Esophagus muscularis mucosa (tissue), 4 donors: ENCODE measurements around the gene MARCHF2.
"Not testable (repeated sequence)": the region's sequence is repeated elsewhere in the genome, so short reads cannot be mapped to it uniquely, and the experiment has no call there.

ENCODE experiments used
- CTCF ChIP-seq, 3 experiments: fragments of 200-600 bp in 2 of 3; fragments of 450-650 bp in 1 of 3; sonication (generic) in 2 of 3; IDR thresholded peaks; one replicate each; pipeline ENCODE4 v1.5.1; 2017 to 2019; ENCODE audit warnings: antibody characterized with exemption in 3 of 3, mild to moderate bottlenecking in 2 of 3, moderate library complexity in 1 of 3
- EP300 ChIP-seq: sonication (generic); formaldehyde crosslinking; IDR thresholded peaks from one replicate; pipeline ENCODE4 v1.6.1; 2017; ENCODE audit warnings: antibody characterized with exemption
- POLR2AphosphoS5 ChIP-seq, 2 donors: sonication (generic); formaldehyde crosslinking; IDR thresholded peaks; one replicate each; pipeline ENCODE4 v1.6.1; 2017; ENCODE audit warnings: antibody characterized with exemption in 2 of 2

GRCh38 chr19:8444140-8444676 is 31.1 kb downstream of the MARCHF2 start:
- TF ChIP-seq CTCF (IDR thresholded peaks at IDR 0.05); POLR2AphosphoS5 (IDR thresholded peaks at IDR 0.05); EP300: not testable (repeated sequence)
